NT2/D1 (cell line): Measurements from ENCODE around the gene KDM3A.

Experiments used
- DNase-seq: peaks from one replicate; pipeline ENCODE4 v3.0.0-alpha.2; 2011; ENCODE audit warnings: low read depth, low spot score
- H3K27me3 ChIP-seq: 2 replicates; pipeline ENCODE4 v1.6.0; 2011; ENCODE audit warnings: mild to moderate bottlenecking; ENCODE audit not compliant: insufficient read length, insufficient read depth
- H3K36me3 ChIP-seq: 2 replicates; pipeline ENCODE4 v1.6.1; 2011; ENCODE audit warnings: mild to moderate bottlenecking, low read length, mixed read lengths; ENCODE audit not compliant: insufficient read depth, insufficient read length
- H3K4me1 ChIP-seq: 2 replicates; pipeline ENCODE4 v1.5.1; 2011; ENCODE audit not compliant: insufficient read depth, insufficient read length
- H3K4me3 ChIP-seq: 2 replicates; pipeline ENCODE4 v1.5.1; 2011; ENCODE audit warnings: low read depth; ENCODE audit not compliant: insufficient read length
- H3K9ac ChIP-seq: 2 replicates; pipeline ENCODE4 v1.6.0; 2011; ENCODE audit warnings: low read depth; ENCODE audit not compliant: insufficient read length
- H3K9me3 ChIP-seq: 2 replicates; pipeline ENCODE4 v1.5.1; 2011; ENCODE audit warnings: mild to moderate bottlenecking, low read length; ENCODE audit not compliant: insufficient read depth
- SUZ12 ChIP-seq: IDR thresholded peaks from 2 replicates; pipeline ENCODE4 v1.6.1; 2011; ENCODE audit not compliant: insufficient read length, insufficient read depth; ENCODE audit errors: extremely low read depth
- YY1 ChIP-seq: IDR thresholded peaks from 2 replicates; pipeline ENCODE4 v1.6.1; 2011; ENCODE audit not compliant: insufficient read length, insufficient read depth
- ZNF274 ChIP-seq: IDR thresholded peaks from 2 replicates; pipeline ENCODE4 v1.6.1; 2011; ENCODE audit warnings: mild to moderate bottlenecking, low read depth, low read length

KDM3A gene

GRCh38 chr2:86453836-86454235 is 12.7 kb downstream of the KDM3A start:
- H3K27me3 ChIP-seq = no peaks in the 10 kb centered on the region
- no peaks in the 10 kb centered on the region for H3K9me3 ChIP-seq
- no peaks in the 10 kb centered on the region for H3K4me1 ChIP-seq
- no peak for DNase-seq
- peaks cover 83% of the 10 kb centered on the region for H3K36me3 ChIP-seq
- no peak overlapping the region for H3K4me3 ChIP-seq
- no peak for TF ChIP-seq SUZ12
- TF ChIP-seq ZNF274 = no peak
- no peak for TF ChIP-seq YY1
- no peak overlapping the region for H3K9ac ChIP-seq

- Histone ChIP-seq H3K9ac (no peak overlapping the region), H3K36me3 (peaks cover 83% of the 10 kb centered on the region), H3K4me1 (no peaks in the 10 kb centered on the region), H3K27me3 (no peaks in the 10 kb centered on the region), H3K4me3 (no peak overlapping the region), H3K9me3 (no peaks in the 10 kb centered on the region)
- no peak for DNase-seq
- TF ChIP-seq YY1 (no peak), ZNF274 (no peak), SUZ12 (no peak)
Measured at GRCh38 chr2:86454238-86454637, 13.1 kb downstream of the KDM3A start.

- no peak for DNase-seq
- no peaks in the 10 kb centered on the region for H3K9me3 ChIP-seq
- H3K4me3 ChIP-seq = no peak overlapping the region
- H3K4me1 ChIP-seq = no peaks in the 10 kb centered on the region
- no peak overlapping the region for H3K9ac ChIP-seq
- peaks cover 82% of the 10 kb centered on the region for H3K36me3 ChIP-seq
- H3K27me3 ChIP-seq = no peaks in the 10 kb centered on the region
- TF ChIP-seq SUZ12 (no peak), YY1 (no peak), ZNF274 (no peak)
Measured at GRCh38 chr2:86455181-86455580, 14.0 kb downstream of the KDM3A start.

GRCh38 chr2:86461042-86461743 is 20.0 kb downstream of the KDM3A start:
- Histone ChIP-seq H3K27me3 (no peaks in the 10 kb centered on the region), H3K4me1 (no peaks in the 10 kb centered on the region), H3K36me3 (peaks cover 82% of the 10 kb centered on the region), H3K4me3 (no peak overlapping the region), H3K9ac (no peak overlapping the region), H3K9me3 (no peaks in the 10 kb centered on the region)
- no peak for DNase-seq
- TF ChIP-seq YY1 (no peak), SUZ12 (no peak), ZNF274 (no peak)

- no peaks in the 10 kb centered on the region for H3K9me3 ChIP-seq
- peaks cover 72% of the 10 kb centered on the region for H3K36me3 ChIP-seq
- no peaks in the 10 kb centered on the region for H3K4me1 ChIP-seq
- no peak overlapping the region for H3K4me3 ChIP-seq
- DNase-seq = no peak
- no peak overlapping the region for H3K9ac ChIP-seq
- H3K27me3 ChIP-seq = no peaks in the 10 kb centered on the region
- TF ChIP-seq SUZ12 (no peak), ZNF274 (no peak), YY1 (no peak)
Measured at GRCh38 chr2:86464652-86465051, 23.5 kb downstream of the KDM3A start.

GRCh38 chr2:86466306-86466705 is 25.1 kb downstream of the KDM3A start:
- no peak overlapping the region for H3K4me3 ChIP-seq
- no peaks in the 10 kb centered on the region for H3K4me1 ChIP-seq
- no peaks in the 10 kb centered on the region for H3K27me3 ChIP-seq
- H3K9ac ChIP-seq = no peak overlapping the region
- DNase-seq = no peak
- no peaks in the 10 kb centered on the region for H3K9me3 ChIP-seq
- TF ChIP-seq YY1 (no peak), SUZ12 (no peak), ZNF274 (no peak)
- H3K36me3 ChIP-seq = peaks cover 68% of the 10 kb centered on the region

GRCh38 chr2:86468162-86469033 is 27.2 kb downstream of the KDM3A start:
- DNase-seq = no peak
- TF ChIP-seq YY1 = no peak
- no peak for TF ChIP-seq ZNF274
- no peak for TF ChIP-seq SUZ12

More at GRCh38 chr2:86468162-86469033, 27.2 kb downstream of the KDM3A start:
- no peaks in the 10 kb centered on the region for H3K4me1 ChIP-seq
- no peaks in the 10 kb centered on the region for H3K9me3 ChIP-seq
- no peak overlapping the region for H3K4me3 ChIP-seq
- peaks cover 59% of the 10 kb centered on the region for H3K36me3 ChIP-seq
- H3K27me3 ChIP-seq = no peaks in the 10 kb centered on the region
- H3K9ac ChIP-seq = no peak overlapping the region
